ENCODE measurements around the gene PLEKHG3. TPM values are rescaled to one million over a fixed set of nuclear protein-coding genes. Genes with fewer than 3 reads are reported as not detected.

The PLEKHG3 gene
- total RNA-seq, 3 donors from 2014 or later: 18.7 to 31.5 (median 30.3) TPM

- intact Hi-C loops (cut with DNase I; ENCODE audit: low total_unique reads): loop anchor here (5.0 kb wide), 1 partner anchor 92 kb away; no protein-coding TSS in a partner anchor
- TF ChIP-seq POLR2A (IDR thresholded peaks at IDR 0.05) (no peak), CTCF (IDR thresholded peaks at IDR 0.05) (no peak), POLR2AphosphoS5 (IDR thresholded peaks at IDR 0.05) (no peak)
- Histone ChIP-seq H3K36me3 (no peaks in the 10 kb centered on the region), H3K4me1 (no peaks in the 10 kb centered on the region), H3K4me3 (no peak overlapping the region), H3K9me3 (no peaks in the 10 kb centered on the region), H3K27ac (no peak overlapping the region), H3K27me3 (no peaks in the 10 kb centered on the region)
- DNase-seq (ENCODE audit: low spot score in 2 of 2): no peak
These were observed 29.4 kb upstream of the PLEKHG3 start for GRCh38 chr14:64674829-64675228.

- Histone ChIP-seq H3K4me3 (no peak overlapping the region), H3K27ac (no peak overlapping the region), H3K36me3 (no peaks in the 10 kb centered on the region), H3K27me3 (no peaks in the 10 kb centered on the region), H3K4me1 (no peaks in the 10 kb centered on the region), H3K9me3 (no peaks in the 10 kb centered on the region)
- no peak for DNase-seq (ENCODE audit: low spot score in 2 of 2)
- TF ChIP-seq POLR2A (IDR thresholded peaks at IDR 0.05): no peak
- TF ChIP-seq CTCF (IDR thresholded peaks at IDR 0.05): no peak
- TF ChIP-seq POLR2AphosphoS5 (IDR thresholded peaks at IDR 0.05): no peak
- intact Hi-C loops (cut with DNase I; ENCODE audit: low total_unique reads): no loop called here
These were observed 28.9 kb upstream of the PLEKHG3 start for GRCh38 chr14:64675312-64675711.

GRCh38 chr14:64676410-64677008 lies 27.7 kb upstream of the PLEKHG3 start:
- TF ChIP-seq POLR2AphosphoS5 (IDR thresholded peaks at IDR 0.05): no peak
- no peak for TF ChIP-seq POLR2A (IDR thresholded peaks at IDR 0.05)
- TF ChIP-seq CTCF (IDR thresholded peaks at IDR 0.05): no peak
- Histone ChIP-seq H3K36me3 (no peaks in the 10 kb centered on the region), H3K4me3 (no peak overlapping the region), H3K4me1 (no peaks in the 10 kb centered on the region), H3K27ac (no peak overlapping the region), H3K27me3 (no peaks in the 10 kb centered on the region), H3K9me3 (no peaks in the 10 kb centered on the region)
- intact Hi-C loops (cut with DNase I; ENCODE audit: low total_unique reads): no loop called here
- no peak for DNase-seq (ENCODE audit: low spot score in 2 of 2)

- DNase-seq (ENCODE audit: low spot score in 2 of 2): peak in 1 of 2 donors; percentile 71
- intact Hi-C loops (cut with DNase I; ENCODE audit: low total_unique reads): no loop called here
These were observed 24.1 kb upstream of the PLEKHG3 start for GRCh38 chr14:64680013-64680713.

More at GRCh38 chr14:64680013-64680713, 24.1 kb upstream of the PLEKHG3 start:
- Histone ChIP-seq H3K4me3 (no peak overlapping the region), H3K9me3 (no peaks in the 10 kb centered on the region), H3K27me3 (no peaks in the 10 kb centered on the region), H3K36me3 (no peaks in the 10 kb centered on the region), H3K27ac (peak overlapping the region; percentile 78 to 83), H3K4me1 (no peaks in the 10 kb centered on the region)
- TF ChIP-seq POLR2A (IDR thresholded peaks at IDR 0.05): no peak
- no peak for TF ChIP-seq CTCF (IDR thresholded peaks at IDR 0.05)
- no peak for TF ChIP-seq POLR2AphosphoS5 (IDR thresholded peaks at IDR 0.05)
